Activated T-helper 1 cell treated with anti-CD3 and anti-CD28 coated beads, Interleukin-12 subunit alpha, Interleukin-12 subunit beta, Interleukin-2, Interleukin-4 antibody, amounts not matched to agents 30 ng/mL and 10 ng/mL and 1 ng/mL, durations not matched to agents 14 hours and 24 hours and 36 hours (primary cell): ENCODE measurements around the gene RAB1B. TPM values are rescaled to one million over a fixed set of nuclear protein-coding genes. Genes with fewer than 3 reads are reported as not detected.
A peak's percentile ranks its signal among the peaks of the same experiment; 100 is the strongest.

Source experiments
- DNase-seq: peaks from one replicate; pipeline ENCODE4 v3.0.0; 2021; ENCODE audit warnings: low spot score
- H3K27ac Mint-ChIP-seq: one replicate; pipeline ENCODE4 v1.8.0; 2021; ENCODE audit warnings: mild to moderate bottlenecking, mixed read lengths
- H3K27me3 Mint-ChIP-seq: one replicate; pipeline ENCODE4 v1.8.0; 2022; ENCODE audit warnings: mild to moderate bottlenecking, moderate library complexity, mixed read lengths; ENCODE audit not compliant: insufficient read depth
- H3K36me3 Mint-ChIP-seq: one replicate; pipeline ENCODE4 v1.8.0; 2021; ENCODE audit warnings: low read depth, mixed read lengths
- H3K4me1 Mint-ChIP-seq: one replicate; pipeline ENCODE4 v1.8.0; 2021; ENCODE audit warnings: low read depth, mixed read lengths
- H3K4me3 Mint-ChIP-seq: one replicate; pipeline ENCODE4 v1.8.0; 2021; ENCODE audit warnings: mild to moderate bottlenecking, moderate library complexity, mixed read lengths
- H3K9me3 Mint-ChIP-seq: one replicate; pipeline ENCODE4 v1.8.0; 2021; ENCODE audit warnings: mixed read lengths
- intact Hi-C: fragments of 100-400 bp; cut with micrococcal nuclease; formaldehyde crosslinking; loops from one replicate; pipeline ENCODE4 v1.15.1; 2024
- total RNA-seq: library from RNA; stranded (reverse); gene quantifications from 2 replicates; pipeline ENCODE4 v1.2.3, GENCODE V29; 2022

Gene RAB1B
- total RNA-seq, 1 donor from 2014 or later: 123 TPM

GRCh38 chr11:66264914-66265313 lies 3.5 kb upstream of the RAB1B start:
- peaks cover 20% of the 10 kb centered on the region for H3K4me1 Mint-ChIP-seq
- H3K27ac Mint-ChIP-seq: no peak overlapping the region
- no peaks in the 10 kb centered on the region for H3K9me3 Mint-ChIP-seq
- H3K36me3 Mint-ChIP-seq: peaks cover 26% of the 10 kb centered on the region
- intact Hi-C loops: loop anchor here (5.0 kb wide), 6 partner anchors 82 to 553 kb away; partner anchors contain the start of genes B4GAT1, BANF1, BRMS1 and CCDC85B
- peaks cover 2% of the 10 kb centered on the region for H3K27me3 Mint-ChIP-seq
- H3K4me3 Mint-ChIP-seq: no peak overlapping the region
- DNase-seq: no peak

DNA sequence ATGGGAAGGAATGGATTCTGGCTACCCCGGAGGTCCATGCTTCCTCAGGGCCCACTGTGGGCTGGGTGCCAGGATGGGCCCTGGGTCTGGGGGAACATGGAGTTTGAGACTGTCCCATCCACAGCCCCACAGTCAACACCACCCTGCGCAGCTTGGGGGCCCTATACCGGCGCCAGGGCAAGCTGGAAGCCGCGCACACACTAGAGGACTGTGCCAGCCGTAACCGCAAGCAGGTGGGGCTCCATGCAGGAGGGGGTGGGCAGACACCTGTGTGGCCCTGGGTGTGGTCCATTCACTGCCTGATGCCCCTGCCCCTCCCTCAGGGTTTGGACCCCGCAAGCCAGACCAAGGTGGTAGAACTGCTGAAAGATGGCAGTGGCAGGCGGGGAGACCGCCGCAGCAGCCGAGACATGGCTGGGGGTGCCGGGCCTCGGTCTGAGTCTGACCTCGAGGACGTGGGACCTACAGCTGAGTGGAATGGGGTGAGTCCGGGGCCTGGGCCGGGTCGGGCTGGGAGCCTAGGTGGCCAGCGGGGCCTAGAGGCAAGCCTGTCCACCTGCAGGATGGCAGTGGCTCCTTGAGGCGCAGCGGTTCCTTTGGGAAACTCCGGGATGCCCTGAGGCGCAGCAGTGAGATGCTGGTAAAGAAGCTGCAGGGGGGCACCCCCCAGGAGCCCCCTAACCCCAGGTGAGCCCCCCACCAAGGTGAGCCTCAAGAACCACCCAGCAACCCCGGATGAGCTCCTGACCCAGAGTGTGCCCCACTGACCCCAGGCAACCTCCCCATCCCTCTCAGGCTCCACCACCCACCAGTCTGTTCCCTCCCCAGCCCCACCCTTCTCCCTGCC lies 2.7 kb upstream of the RAB1B start:
- H3K4me3 Mint-ChIP-seq: no peak overlapping the region
- no peak overlapping the region for H3K27ac Mint-ChIP-seq
- no peak for DNase-seq
- H3K9me3 Mint-ChIP-seq: no peaks in the 10 kb centered on the region
- peaks cover 2% of the 10 kb centered on the region for H3K27me3 Mint-ChIP-seq
- intact Hi-C loops: loop anchor here (5.0 kb wide), 6 partner anchors 82 to 553 kb away; partner anchors contain the start of genes B4GAT1, BANF1, BRMS1 and CCDC85B
- peaks cover 25% of the 10 kb centered on the region for H3K36me3 Mint-ChIP-seq
- H3K4me1 Mint-ChIP-seq: peaks cover 27% of the 10 kb centered on the region

- intact Hi-C loops: loop anchor here (1.0 to 5.0 kb wide), 7 partner anchors 44 to 554 kb away; partner anchors contain the start of genes B4GAT1, BANF1, BRMS1 and CCDC85B
- peak overlapping the region; percentile 76 for H3K4me3 Mint-ChIP-seq
- peaks cover 27% of the 10 kb centered on the region for H3K36me3 Mint-ChIP-seq
- H3K27me3 Mint-ChIP-seq: peaks cover 2% of the 10 kb centered on the region
- peaks cover 30% of the 10 kb centered on the region for H3K4me1 Mint-ChIP-seq
- no peaks in the 10 kb centered on the region for H3K9me3 Mint-ChIP-seq
- DNase-seq: no peak
- no peak overlapping the region for H3K27ac Mint-ChIP-seq
Measured at GRCh38 chr11:66266378-66267038, 1.9 kb upstream of the RAB1B start.

- intact Hi-C loops: loop anchor here (1.0 to 5.0 kb wide), 7 partner anchors 45 to 555 kb away; partner anchors contain the start of genes B4GAT1, BANF1, BRMS1 and CCDC85B
- Mint-ChIP-seq H3K27me3 (peaks cover 2% of the 10 kb centered on the region), H3K4me3 (peak overlapping the region; percentile 76), H3K9me3 (no peaks in the 10 kb centered on the region), H3K36me3 (peaks cover 25% of the 10 kb centered on the region), H3K27ac (peak overlapping the region; percentile 85), H3K4me1 (peaks cover 35% of the 10 kb centered on the region)
- DNase-seq: no peak
Measured at GRCh38 chr11:66267039-66267378, 1.4 kb upstream of the RAB1B start.

- H3K9me3 Mint-ChIP-seq: no peaks in the 10 kb centered on the region
- intact Hi-C loops: loop anchor here (1.0 to 5.0 kb wide), 15 partner anchors 11 to 652 kb away; partner anchors contain the start of genes B4GAT1, BANF1, BRMS1 and CCDC85B
- peaks cover 35% of the 10 kb centered on the region for H3K4me1 Mint-ChIP-seq
- H3K36me3 Mint-ChIP-seq: peaks cover 22% of the 10 kb centered on the region
- peak; percentile 77 for DNase-seq
- H3K27me3 Mint-ChIP-seq: peaks cover 2% of the 10 kb centered on the region
- peak overlapping the region; percentile 90 for H3K4me3 Mint-ChIP-seq
- peak overlapping the region; percentile 90 for H3K27ac Mint-ChIP-seq
Measured at GRCh38 chr11:66267379-66268243, 828 bp upstream of the RAB1B start.

GRCh38 chr11:66268952-66269905 lies 790 bp downstream of the RAB1B start:
- Mint-ChIP-seq H3K4me1 (peaks cover 35% of the 10 kb centered on the region), H3K36me3 (peaks cover 22% of the 10 kb centered on the region)
- intact Hi-C loops: loop anchor here (1.0 to 5.0 kb wide), 14 partner anchors 9 to 654 kb away; partner anchors contain the start of genes B4GAT1, BANF1, BRMS1 and CCDC85B

GRCh38 chr11:66271816-66272215 lies 3.4 kb downstream of the RAB1B start:
- no peaks in the 10 kb centered on the region for H3K9me3 Mint-ChIP-seq
- H3K27ac Mint-ChIP-seq: no peak overlapping the region
- peaks cover 34% of the 10 kb centered on the region for H3K4me1 Mint-ChIP-seq
- peaks cover 2% of the 10 kb centered on the region for H3K27me3 Mint-ChIP-seq
- DNase-seq: no peak
- peak overlapping the region; percentile 50 for H3K4me3 Mint-ChIP-seq
- intact Hi-C loops: no loop called here
- H3K36me3 Mint-ChIP-seq: peaks cover 24% of the 10 kb centered on the region

More at GRCh38 chr11:66268952-66269905, 790 bp downstream of the RAB1B start:
- peak overlapping the region; percentile 90 for H3K4me3 Mint-ChIP-seq
- DNase-seq: no peak
- no peaks in the 10 kb centered on the region for H3K9me3 Mint-ChIP-seq
- peaks cover 2% of the 10 kb centered on the region for H3K27me3 Mint-ChIP-seq
- peak overlapping the region; percentile 80 for H3K27ac Mint-ChIP-seq

GRCh38 chr11:66272596-66272995 lies 4.2 kb downstream of the RAB1B start:
- Mint-ChIP-seq H3K36me3 (peaks cover 24% of the 10 kb centered on the region), H3K27ac (peak overlapping the region; percentile 53)

DNA sequence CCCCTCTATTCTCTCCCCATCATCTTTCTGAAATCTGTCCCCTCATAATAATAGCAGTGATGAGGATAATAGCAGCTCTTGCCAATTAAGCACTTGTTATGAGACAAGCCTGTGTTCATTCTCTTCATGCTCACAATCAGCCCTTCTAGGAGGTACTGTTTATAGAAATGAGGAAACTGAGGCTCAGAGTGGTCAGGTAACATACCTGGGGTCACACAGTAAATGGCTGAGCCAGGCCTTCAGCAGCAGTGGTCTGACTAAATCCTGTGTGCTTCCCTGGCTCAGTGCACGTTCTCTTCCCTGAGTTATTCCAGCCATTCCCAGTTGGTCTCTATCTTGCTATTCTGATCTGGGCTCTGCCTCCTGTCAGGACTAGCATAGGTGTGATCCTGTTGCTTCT lies 5.8 kb downstream of the RAB1B start:
- intact Hi-C loops: no loop called here
- Mint-ChIP-seq H3K4me1 (peaks cover 22% of the 10 kb centered on the region), H3K9me3 (no peaks in the 10 kb centered on the region), H3K27ac (no peak overlapping the region), H3K27me3 (peaks cover 3% of the 10 kb centered on the region), H3K36me3 (peaks cover 24% of the 10 kb centered on the region), H3K4me3 (no peak overlapping the region)
- no peak for DNase-seq

More at GRCh38 chr11:66272596-66272995, 4.2 kb downstream of the RAB1B start:
- peak overlapping the region; percentile 50 for H3K4me3 Mint-ChIP-seq
- intact Hi-C loops: no loop called here
- no peaks in the 10 kb centered on the region for H3K9me3 Mint-ChIP-seq
- H3K4me1 Mint-ChIP-seq: peaks cover 27% of the 10 kb centered on the region
- H3K27me3 Mint-ChIP-seq: peaks cover 2% of the 10 kb centered on the region
- DNase-seq: no peak

GRCh38 chr11:66275396-66275795 lies 7.0 kb downstream of the RAB1B start:
- H3K27me3 Mint-ChIP-seq: peaks cover 7% of the 10 kb centered on the region
- H3K4me3 Mint-ChIP-seq: no peak overlapping the region
- no peaks in the 10 kb centered on the region for H3K9me3 Mint-ChIP-seq
- DNase-seq: no peak
- H3K4me1 Mint-ChIP-seq: peaks cover 11% of the 10 kb centered on the region
- no peak overlapping the region for H3K27ac Mint-ChIP-seq
- intact Hi-C loops: no loop called here
- peaks cover 24% of the 10 kb centered on the region for H3K36me3 Mint-ChIP-seq

DNA sequence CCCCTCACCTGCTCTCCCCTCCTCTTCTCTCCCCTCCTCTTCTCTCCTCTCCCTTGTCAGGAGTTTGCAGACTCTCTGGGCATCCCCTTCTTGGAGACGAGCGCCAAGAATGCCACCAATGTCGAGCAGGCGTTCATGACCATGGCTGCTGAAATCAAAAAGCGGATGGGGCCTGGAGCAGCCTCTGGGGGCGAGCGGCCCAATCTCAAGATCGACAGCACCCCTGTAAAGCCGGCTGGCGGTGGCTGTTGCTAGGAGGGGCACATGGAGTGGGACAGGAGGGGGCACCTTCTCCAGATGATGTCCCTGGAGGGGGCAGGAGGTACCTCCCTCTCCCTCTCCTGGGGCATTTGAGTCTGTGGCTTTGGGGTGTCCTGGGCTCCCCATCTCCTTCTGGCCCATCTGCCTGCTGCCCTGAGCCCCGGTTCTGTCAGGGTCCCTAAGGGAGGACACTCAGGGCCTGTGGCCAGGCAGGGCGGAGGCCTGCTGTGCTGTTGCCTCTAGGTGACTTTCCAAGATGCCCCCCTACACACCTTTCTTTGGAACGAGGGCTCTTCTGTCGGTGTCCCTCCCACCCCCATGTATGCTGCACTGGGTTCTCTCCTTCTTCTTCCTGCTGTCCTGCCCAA lies 7.7 kb downstream of the RAB1B start:
- Mint-ChIP-seq H3K4me1 (peaks cover 6% of the 10 kb centered on the region), H3K27ac (no peak overlapping the region), H3K27me3 (peaks cover 7% of the 10 kb centered on the region), H3K4me3 (no peak overlapping the region), H3K36me3 (peaks cover 20% of the 10 kb centered on the region), H3K9me3 (no peaks in the 10 kb centered on the region)
- DNase-seq: no peak
- intact Hi-C loops: no loop called here
